D721Med (cell line): ENCODE results near the gene A3GALT2.

Experiments
- DNase-seq: peaks from one replicate; pipeline ENCODE4 v3.0.0; 2011; ENCODE audit warnings: low spot score; ENCODE audit not compliant: insufficient read length
- FAIRE-seq: peaks from 2 replicates; lab custom pipeline; 2011; peaks lifted over from hg19 to GRCh38; lab: Jason Lieb, UNC
- TF ChIP-seq, protein P1 (sequence below): IDR thresholded peaks from 2 replicates; pipeline ENCODE4 v1.5.1; 2012; ENCODE audit warnings: mild to moderate bottlenecking, control low read depth; ENCODE audit not compliant: insufficient read depth; ENCODE audit errors: missing control alignments

Gene A3GALT2

DNA sequence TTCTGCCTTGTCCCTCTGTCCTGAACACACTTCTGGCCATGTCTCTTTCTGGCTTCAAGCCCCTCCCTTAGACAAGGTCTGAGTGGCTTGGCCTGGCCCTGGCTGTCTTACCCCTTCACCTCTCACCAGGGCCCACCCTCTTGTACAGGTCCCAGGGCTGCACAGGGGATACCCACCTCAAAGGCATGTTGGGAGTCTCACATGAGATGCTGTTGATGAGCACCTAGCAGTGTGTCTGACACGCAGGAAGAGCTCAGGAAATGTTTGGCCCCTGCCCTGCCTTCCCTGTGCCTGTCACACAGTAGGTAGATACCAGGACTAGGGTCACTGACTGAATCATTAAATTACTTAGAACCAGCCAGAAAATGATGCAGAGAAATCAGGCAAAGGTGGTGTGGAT lies 48.0 kb downstream of the A3GALT2 start:
- DNase-seq (no peak), FAIRE-seq (no peak)
- TF ChIP-seq, protein P1, sequence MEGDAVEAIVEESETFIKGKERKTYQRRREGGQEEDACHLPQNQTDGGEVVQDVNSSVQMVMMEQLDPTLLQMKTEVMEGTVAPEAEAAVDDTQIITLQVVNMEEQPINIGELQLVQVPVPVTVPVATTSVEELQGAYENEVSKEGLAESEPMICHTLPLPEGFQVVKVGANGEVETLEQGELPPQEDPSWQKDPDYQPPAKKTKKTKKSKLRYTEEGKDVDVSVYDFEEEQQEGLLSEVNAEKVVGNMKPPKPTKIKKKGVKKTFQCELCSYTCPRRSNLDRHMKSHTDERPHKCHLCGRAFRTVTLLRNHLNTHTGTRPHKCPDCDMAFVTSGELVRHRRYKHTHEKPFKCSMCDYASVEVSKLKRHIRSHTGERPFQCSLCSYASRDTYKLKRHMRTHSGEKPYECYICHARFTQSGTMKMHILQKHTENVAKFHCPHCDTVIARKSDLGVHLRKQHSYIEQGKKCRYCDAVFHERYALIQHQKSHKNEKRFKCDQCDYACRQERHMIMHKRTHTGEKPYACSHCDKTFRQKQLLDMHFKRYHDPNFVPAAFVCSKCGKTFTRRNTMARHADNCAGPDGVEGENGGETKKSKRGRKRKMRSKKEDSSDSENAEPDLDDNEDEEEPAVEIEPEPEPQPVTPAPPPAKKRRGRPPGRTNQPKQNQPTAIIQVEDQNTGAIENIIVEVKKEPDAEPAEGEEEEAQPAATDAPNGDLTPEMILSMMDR, result no peak

DNA sequence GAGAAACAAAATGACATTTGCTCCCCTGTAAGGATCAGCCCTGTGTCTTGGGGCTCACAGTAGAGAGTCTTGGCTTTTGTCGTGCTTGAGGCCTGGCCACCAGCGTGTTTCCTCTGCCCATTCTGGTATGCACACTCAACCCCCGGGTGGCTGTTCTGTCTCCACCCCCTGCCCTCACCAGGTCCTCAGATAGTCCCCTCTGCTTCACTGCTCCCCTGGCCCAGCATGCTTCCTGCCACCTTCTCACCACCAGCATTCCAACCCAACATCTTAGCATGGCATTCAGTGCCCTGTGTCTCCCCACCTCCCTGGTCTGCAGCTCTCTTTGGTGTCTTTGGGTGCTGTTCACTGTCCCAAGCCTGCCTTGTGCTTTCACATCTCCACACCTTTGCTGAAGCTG lies 48.4 kb downstream of the A3GALT2 start:
- FAIRE-seq (no peak), DNase-seq (no peak)
- TF ChIP-seq, protein P1, result no peak

DNA sequence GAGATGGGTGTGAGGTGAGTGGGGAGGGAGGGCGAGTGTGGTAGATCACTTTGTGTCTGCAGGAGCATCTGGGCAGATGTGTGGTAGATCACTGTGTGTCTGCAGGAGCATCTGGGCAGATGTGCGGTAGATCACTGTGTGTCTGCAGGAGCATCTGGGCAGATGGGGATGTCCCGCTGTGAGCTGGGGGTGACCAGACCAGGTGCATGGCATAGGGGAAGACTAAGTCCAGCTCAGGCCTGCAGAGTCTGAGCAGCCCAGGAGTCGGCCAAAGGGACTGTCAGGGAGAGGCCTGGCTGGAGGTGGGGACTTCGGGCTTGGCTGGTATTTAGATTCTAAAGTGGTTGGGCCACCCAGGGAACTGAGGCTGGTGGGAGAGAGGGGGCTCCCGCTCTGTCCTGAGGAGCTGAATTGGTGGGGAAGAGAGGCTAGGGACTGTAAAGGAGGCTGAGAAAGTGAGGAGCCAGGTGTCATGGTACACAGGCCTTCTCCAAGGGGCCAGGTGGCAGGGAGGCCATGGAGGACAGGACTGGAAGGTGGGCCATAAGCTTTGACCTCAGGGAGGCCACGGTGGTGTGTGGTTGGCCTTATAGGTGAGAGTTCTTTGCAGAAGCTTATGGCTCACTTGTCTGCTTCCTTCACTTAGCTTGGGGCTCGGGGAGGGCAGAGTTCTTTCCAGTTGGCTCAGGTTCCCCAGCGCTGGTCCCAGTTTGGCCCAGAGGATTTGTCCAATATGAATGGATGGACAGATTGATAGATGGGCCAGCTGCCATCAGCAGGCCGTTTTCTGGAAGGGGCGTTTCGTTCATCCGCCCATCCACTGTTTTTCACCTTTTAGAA lies 49.0 kb downstream of the A3GALT2 start:
- FAIRE-seq (no peak), DNase-seq (no peak)
- TF ChIP-seq, protein P1, result no peak

DNA sequence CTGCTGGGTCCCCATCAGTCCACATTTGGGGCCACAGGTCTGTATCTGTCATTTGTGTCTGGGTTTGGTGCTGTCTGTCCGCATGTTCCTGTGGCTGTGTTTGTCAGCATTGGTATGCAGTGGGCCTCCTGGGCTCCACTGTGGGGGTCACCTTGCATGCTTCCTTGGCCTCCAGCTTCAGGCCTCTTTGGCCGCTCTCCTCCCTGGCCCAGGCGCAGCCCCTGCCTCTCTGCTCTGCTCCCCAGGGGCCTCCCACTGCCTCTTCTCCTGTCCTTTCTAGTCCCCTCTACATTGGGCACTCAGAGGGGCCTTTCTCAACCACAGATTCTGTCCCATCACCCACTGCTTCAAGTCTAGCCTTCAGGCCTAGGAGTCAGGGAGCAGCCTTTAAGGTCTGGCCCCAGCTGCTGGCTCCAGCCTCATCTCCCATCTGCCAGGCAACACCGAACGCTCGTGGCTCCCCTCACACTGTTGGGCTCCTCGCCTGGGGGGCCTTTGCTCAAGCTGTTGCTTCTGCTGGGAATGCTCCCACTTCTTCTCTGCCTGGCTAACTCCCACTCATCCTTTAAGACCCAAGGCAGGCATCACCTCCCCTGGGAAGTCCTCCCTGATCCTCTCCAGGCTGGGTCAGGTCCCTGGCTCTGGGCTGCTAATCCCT lies 50.0 kb downstream of the A3GALT2 start:
- TF ChIP-seq, protein P1, result no peak
- no peak for FAIRE-seq
- DNase-seq, result no peak

DNA sequence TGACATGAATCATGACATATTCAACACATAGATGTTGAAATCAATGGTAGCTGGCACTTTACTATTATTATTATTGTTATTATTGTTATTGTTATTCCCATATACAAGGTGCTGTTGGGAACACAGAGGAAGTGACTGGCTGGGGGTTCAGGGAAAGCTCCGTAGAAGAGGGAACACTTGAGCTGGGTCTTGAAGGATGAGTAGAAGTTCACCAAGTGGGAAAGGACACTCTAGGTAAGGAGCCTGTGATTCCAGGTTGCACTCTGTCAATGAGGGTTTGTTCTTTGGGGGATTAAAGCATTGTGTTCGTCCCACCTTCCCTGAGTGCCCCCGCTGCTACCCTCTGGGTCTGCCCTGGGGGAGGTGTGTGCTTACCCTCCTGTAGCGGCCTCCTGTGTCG lies 50.5 kb downstream of the A3GALT2 start:
- FAIRE-seq (no peak), DNase-seq (no peak)
- TF ChIP-seq, protein P1, result no peak

DNA sequence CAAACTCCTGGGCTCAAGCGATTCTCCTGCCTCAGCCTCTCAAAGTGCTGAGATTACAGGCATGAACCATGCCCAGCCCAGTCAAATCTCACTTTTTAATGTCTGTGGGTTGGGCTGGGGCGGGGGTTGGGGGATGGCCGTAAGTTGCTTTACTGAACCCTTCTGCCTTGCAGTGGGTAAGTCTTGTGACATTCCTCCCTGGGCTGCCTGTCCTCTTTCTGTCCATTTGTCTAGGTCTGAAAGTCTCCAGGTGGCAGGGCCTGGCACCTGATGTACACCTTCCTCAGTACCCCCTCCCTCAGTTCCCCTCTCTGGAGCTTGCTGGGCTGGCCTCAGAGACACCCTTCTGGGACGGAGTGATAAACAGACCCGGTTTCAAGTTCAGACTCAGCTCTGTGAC lies 51.3 kb downstream of the A3GALT2 start:
- TF ChIP-seq, protein P1, result no peak
- FAIRE-seq, result no peak
- no peak for DNase-seq
